Loucy (cell line): ENCODE results near the gene XG.

Experiments used
- H2AFZ ChIP-seq: fragments of 200-600 bp; sonication (generic); 2 replicates; pipeline ENCODE4 v1.6.0; 2016; ENCODE audit warnings: antibody characterized with exemption, mild to moderate bottlenecking, low read length, moderate library complexity
- H3F3A ChIP-seq: fragments of 200-600 bp; 2 replicates; pipeline ENCODE4 v1.6.0; 2016; ENCODE audit warnings: antibody characterized with exemption, low read depth, mild to moderate bottlenecking
- H3K27me3 ChIP-seq: fragments of 200-600 bp; sonication (generic); 2 replicates; pipeline ENCODE4 v1.6.1; 2014; ENCODE audit warnings: low read length, mild to moderate bottlenecking; ENCODE audit not compliant: insufficient read depth, poor library complexity, severe bottlenecking
- H3K36me3 ChIP-seq: fragments of 200-600 bp; sonication (generic); 2 replicates; pipeline ENCODE4 v1.6.1; 2016; ENCODE audit warnings: low read length; ENCODE audit not compliant: insufficient read depth
- H3K4me1 ChIP-seq: fragments of 200-600 bp; sonication (generic); 2 replicates; pipeline ENCODE4 v1.5.1; 2014; ENCODE audit warnings: low read length, mild to moderate bottlenecking; ENCODE audit not compliant: insufficient read depth, poor library complexity, severe bottlenecking
- H3K4me2 ChIP-seq: fragments of 200-600 bp; sonication (generic); 2 replicates; pipeline ENCODE4 v1.6.0; 2014; ENCODE audit warnings: antibody characterized with exemption, low read length, low read depth, mild to moderate bottlenecking; ENCODE audit not compliant: poor library complexity, severe bottlenecking
- H3K4me3 ChIP-seq: fragments of 200-600 bp; sonication (generic); 2 replicates; pipeline ENCODE4 v1.5.1; 2014; ENCODE audit warnings: low read length, mild to moderate bottlenecking, mixed read lengths; ENCODE audit not compliant: poor library complexity, severe bottlenecking
- H3K79me2 ChIP-seq: fragments of 200-600 bp; sonication (generic); 2 replicates; pipeline ENCODE4 v1.6.1; 2014; ENCODE audit warnings: low read length; ENCODE audit not compliant: insufficient read depth
- H3K9ac ChIP-seq: fragments of 200-600 bp; sonication (generic); 2 replicates; pipeline ENCODE4 v1.6.0; 2014; ENCODE audit warnings: mild to moderate bottlenecking, low read depth, low read length, moderate library complexity; ENCODE audit not compliant: poor library complexity, severe bottlenecking
- H3K9me2 ChIP-seq: fragments of 200-600 bp; sonication (generic); replicated peaks from 2 replicates; pipeline ENCODE4 v1.6.1; 2016; ENCODE audit warnings: low read depth, low read length, mixed read lengths
- H3K9me3 ChIP-seq: fragments of 200-600 bp; sonication (generic); 2 replicates; pipeline ENCODE4 v1.6.1; 2014; ENCODE audit warnings: mild to moderate bottlenecking, antibody characterized with exemption, low read length, low read depth; ENCODE audit not compliant: insufficient read depth
- H4K20me1 ChIP-seq: fragments of 200-600 bp; sonication (generic); 2 replicates; pipeline ENCODE4 v1.6.0; 2014; ENCODE audit warnings: antibody characterized with exemption, low read length, mild to moderate bottlenecking; ENCODE audit not compliant: insufficient read depth, poor library complexity, severe bottlenecking
- EZH2phosphoT487 ChIP-seq: fragments of 200-600 bp; IDR thresholded peaks from 2 replicates; pipeline ENCODE4 v1.6.1; 2018; ENCODE audit warnings: antibody characterized with exemption, mild to moderate bottlenecking, moderate library complexity, borderline replicate concordance
- TF ChIP-seq, protein P1 (sequence below): fragments of 200-600 bp; sonication (generic); conservative IDR thresholded peaks from 2 replicates; pipeline ENCODE4 v1.5.1; 2014; ENCODE audit warnings: mild to moderate bottlenecking, antibody characterized with exemption, low read length

The XG gene

DNA sequence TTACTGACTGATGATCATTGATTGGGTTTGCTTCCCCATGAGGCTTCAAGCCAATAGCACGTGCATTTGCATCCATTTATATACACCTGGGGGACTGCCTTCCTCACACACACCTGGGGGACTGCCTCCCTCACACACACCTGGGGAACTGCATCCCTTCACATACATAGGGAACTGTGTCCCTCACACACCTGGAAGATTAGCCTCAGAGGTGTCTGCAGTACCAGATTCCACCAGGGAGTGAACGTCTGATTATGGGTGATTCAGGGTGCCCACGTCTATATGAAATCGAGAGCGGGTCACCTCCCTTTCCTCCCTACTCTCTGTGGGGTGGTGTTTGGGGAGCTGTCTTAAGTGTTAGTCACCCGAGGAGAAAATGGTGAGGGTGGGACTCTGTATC, 43.8 kb upstream of the XG start:
- Histone ChIP-seq H3K79me2 (peaks cover 85% of the 10 kb centered on the region), H3K9me2 (no peaks in the 10 kb centered on the region), H3K36me3 (peaks cover 17% of the 10 kb centered on the region; the same call in 1 of the 2 replicates), H2AFZ (no peak overlapping the region), H3K4me1 (peaks cover 48% of the 10 kb centered on the region), H4K20me1 (peaks cover 10% of the 10 kb centered on the region), H3K9ac (peak overlapping the region; percentile 72), H3K27me3 (no peaks in the 10 kb centered on the region), H3F3A (peaks cover 8% of the 10 kb centered on the region; the same call in 1 of the 2 replicates), H3K4me2 (peak overlapping the region; percentile 71), H3K4me3 (peak overlapping the region; percentile 57), H3K9me3 (no peaks in the 10 kb centered on the region)
- no peak for TF ChIP-seq EZH2phosphoT487
- TF ChIP-seq, protein P1, sequence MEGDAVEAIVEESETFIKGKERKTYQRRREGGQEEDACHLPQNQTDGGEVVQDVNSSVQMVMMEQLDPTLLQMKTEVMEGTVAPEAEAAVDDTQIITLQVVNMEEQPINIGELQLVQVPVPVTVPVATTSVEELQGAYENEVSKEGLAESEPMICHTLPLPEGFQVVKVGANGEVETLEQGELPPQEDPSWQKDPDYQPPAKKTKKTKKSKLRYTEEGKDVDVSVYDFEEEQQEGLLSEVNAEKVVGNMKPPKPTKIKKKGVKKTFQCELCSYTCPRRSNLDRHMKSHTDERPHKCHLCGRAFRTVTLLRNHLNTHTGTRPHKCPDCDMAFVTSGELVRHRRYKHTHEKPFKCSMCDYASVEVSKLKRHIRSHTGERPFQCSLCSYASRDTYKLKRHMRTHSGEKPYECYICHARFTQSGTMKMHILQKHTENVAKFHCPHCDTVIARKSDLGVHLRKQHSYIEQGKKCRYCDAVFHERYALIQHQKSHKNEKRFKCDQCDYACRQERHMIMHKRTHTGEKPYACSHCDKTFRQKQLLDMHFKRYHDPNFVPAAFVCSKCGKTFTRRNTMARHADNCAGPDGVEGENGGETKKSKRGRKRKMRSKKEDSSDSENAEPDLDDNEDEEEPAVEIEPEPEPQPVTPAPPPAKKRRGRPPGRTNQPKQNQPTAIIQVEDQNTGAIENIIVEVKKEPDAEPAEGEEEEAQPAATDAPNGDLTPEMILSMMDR: no peak

DNA sequence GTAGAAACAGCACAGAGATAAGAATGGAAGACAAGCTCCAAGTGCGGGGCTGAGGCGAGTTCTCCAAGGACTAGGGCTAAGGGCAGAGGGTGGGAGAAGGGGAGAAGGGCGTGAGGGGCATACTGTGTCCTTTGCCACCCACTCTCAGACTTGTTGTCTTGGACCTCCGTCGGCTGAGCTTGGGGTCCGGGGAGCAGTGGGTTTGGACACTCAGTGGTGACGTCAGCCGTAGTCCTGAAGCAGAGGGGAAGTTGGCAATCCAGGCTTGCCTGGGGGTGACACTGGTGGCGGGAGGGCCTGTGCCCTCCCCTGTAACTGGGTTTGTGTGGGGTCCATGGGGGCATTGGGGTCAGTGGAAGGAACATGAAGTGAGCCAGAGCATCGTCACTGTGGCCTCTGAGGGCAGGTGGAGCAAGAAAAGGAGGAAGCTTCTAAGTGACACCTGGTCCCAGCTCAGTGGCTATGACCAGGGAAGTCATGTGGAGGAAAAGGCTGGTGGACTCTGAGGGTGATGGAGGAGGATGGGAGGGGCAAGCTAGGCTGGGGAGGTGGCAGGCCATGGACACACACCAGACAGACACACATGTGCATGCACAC, 43.1 kb upstream of the XG start:
- H3K27me3 ChIP-seq: no peaks in the 10 kb centered on the region
- H2AFZ ChIP-seq: no peak overlapping the region
- peaks cover 85% of the 10 kb centered on the region for H3K79me2 ChIP-seq
- H3K9me3 ChIP-seq: no peaks in the 10 kb centered on the region
- peak overlapping the region; percentile 72 for H3K9ac ChIP-seq
- H3K4me3 ChIP-seq: peak overlapping the region; percentile 57
- peaks cover 13% of the 10 kb centered on the region for H4K20me1 ChIP-seq
- TF ChIP-seq, protein P1: no peak
- TF ChIP-seq EZH2phosphoT487: no peak
- peaks cover 48% of the 10 kb centered on the region for H3K4me1 ChIP-seq
- peaks cover 24% of the 10 kb centered on the region; the same call in 1 of the 2 replicates for H3K36me3 ChIP-seq
- H3K9me2 ChIP-seq: no peaks in the 10 kb centered on the region
- peaks cover 8% of the 10 kb centered on the region; the same call in 1 of the 2 replicates for H3F3A ChIP-seq
- H3K4me2 ChIP-seq: peak overlapping the region; percentile 71

DNA sequence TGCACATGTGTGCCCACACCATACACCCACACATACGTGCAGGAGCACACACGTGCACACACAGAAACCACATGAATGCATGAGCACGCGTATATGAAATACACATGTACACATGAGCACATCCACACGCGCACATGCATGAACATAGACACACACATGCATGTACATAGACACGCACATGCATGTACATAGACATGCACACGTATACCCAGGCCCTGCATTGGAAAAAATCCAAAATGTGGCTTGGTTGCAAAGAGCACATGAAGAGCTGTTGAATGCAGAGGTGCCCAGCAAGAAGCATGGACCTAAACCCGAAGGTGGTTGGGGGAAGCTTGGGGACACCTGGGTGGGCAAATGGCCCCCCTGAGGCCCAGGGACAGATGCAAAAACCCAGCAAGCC, 42.3 kb upstream of the XG start:
- H3K9me2 ChIP-seq: no peaks in the 10 kb centered on the region
- H3K9me3 ChIP-seq: no peaks in the 10 kb centered on the region
- peak overlapping the region; percentile 71 for H3K4me2 ChIP-seq
- H3K36me3 ChIP-seq: peaks cover 26% of the 10 kb centered on the region; the same call in 1 of the 2 replicates
- no peaks in the 10 kb centered on the region for H3K27me3 ChIP-seq
- H3K4me1 ChIP-seq: peaks cover 46% of the 10 kb centered on the region
- peaks cover 8% of the 10 kb centered on the region; the same call in 1 of the 2 replicates for H3F3A ChIP-seq
- no peak overlapping the region for H2AFZ ChIP-seq
- H4K20me1 ChIP-seq: peaks cover 17% of the 10 kb centered on the region
- no peak overlapping the region for H3K4me3 ChIP-seq
- TF ChIP-seq EZH2phosphoT487: no peak
- TF ChIP-seq, protein P1: no peak
- no peak overlapping the region for H3K9ac ChIP-seq
- peaks cover 85% of the 10 kb centered on the region for H3K79me2 ChIP-seq
